Breast epithelium (tissue), 4 donors: Measurements from ENCODE around the gene ZNF646. TPM values are rescaled to one million over a fixed set of nuclear protein-coding genes. Genes with fewer than 3 reads are reported as not detected.

ENCODE experiments used
- DNase-seq, 2 donors: peaks; one replicate each; pipeline ENCODE4 v3.0.0-alpha.2; 2019; ENCODE audit warnings: low spot score in 2 of 2
- H3K27ac ChIP-seq, 2 donors: fragments of 200-600 bp; sonication (generic) in 1 of 2; one replicate each; pipeline ENCODE4 v1.5.1; 2016 to 2019; ENCODE audit warnings: mild to moderate bottlenecking in 1 of 2
- H3K27me3 ChIP-seq, 2 donors: fragments of 200-600 bp; sonication (generic) in 1 of 2; one replicate each; pipeline versions ENCODE4 v1.5.1 to v1.6.0; 2017 to 2019; ENCODE audit warnings: control low read depth in 1 of 2, mild to moderate bottlenecking in 1 of 2
- H3K36me3 ChIP-seq: fragments of 200-600 bp; one replicate; pipeline ENCODE4 v1.5.1; 2019
- H3K4me1 ChIP-seq, 2 donors: fragments of 200-600 bp; sonication (generic); one replicate each; pipeline ENCODE4 v1.5.1; 2016 to 2019; ENCODE audit warnings: control low read depth in 1 of 2
- H3K4me3 ChIP-seq, 3 donors: fragments of 200-600 bp; sonication (generic); 1 replicate in 2 of 3; 2 replicates in 1 of 3; pipeline ENCODE4 v1.5.1; 2016 to 2019; ENCODE audit warnings: mild to moderate bottlenecking in 3 of 3, moderate library complexity in 2 of 3
- H3K9me3 ChIP-seq, 2 donors: fragments of 200-600 bp; sonication (generic) in 1 of 2; one replicate each; pipeline ENCODE4 v1.5.1; 2016 to 2019; ENCODE audit warnings: control low read depth in 1 of 2
- POLR2A ChIP-seq: fragments of 450-650 bp; IDR thresholded peaks from one replicate; pipeline ENCODE4 v1.6.1; 2016; ENCODE audit warnings: antibody characterized with exemption, mild to moderate bottlenecking, moderate library complexity
- POLR2AphosphoS5 ChIP-seq, 3 donors: sonication (generic); formaldehyde crosslinking; IDR thresholded peaks; one replicate each; pipeline ENCODE4 v1.6.1; 2017; ENCODE audit warnings: antibody characterized with exemption in 3 of 3
- intact Hi-C: fragments of 100-400 bp; cut with DNase I; formaldehyde crosslinking; loops from one replicate; pipeline ENCODE4 v1.15.1; 2023; ENCODE audit warnings: low total_unique reads
- total RNA-seq, 3 donors: library from RNA; depleted of rRNA; stranded (reverse); fragments of >200 nt; gene quantifications; one replicate each; pipeline ENCODE4 v1.1.0, GENCODE V29; 2016
- TF ChIP-seq, protein P1 (sequence below), 3 donors: fragments of 450-650 bp; IDR thresholded peaks; one replicate each; pipeline ENCODE4 v1.5.1; 2016 to 2017; ENCODE audit warnings: antibody characterized with exemption in 3 of 3, mild to moderate bottlenecking in 3 of 3, moderate library complexity in 3 of 3

ZNF646 gene
- total RNA-seq, 3 donors from 2014 or later, result 12.5 to 17.3 (median 13.1) TPM

DNA sequence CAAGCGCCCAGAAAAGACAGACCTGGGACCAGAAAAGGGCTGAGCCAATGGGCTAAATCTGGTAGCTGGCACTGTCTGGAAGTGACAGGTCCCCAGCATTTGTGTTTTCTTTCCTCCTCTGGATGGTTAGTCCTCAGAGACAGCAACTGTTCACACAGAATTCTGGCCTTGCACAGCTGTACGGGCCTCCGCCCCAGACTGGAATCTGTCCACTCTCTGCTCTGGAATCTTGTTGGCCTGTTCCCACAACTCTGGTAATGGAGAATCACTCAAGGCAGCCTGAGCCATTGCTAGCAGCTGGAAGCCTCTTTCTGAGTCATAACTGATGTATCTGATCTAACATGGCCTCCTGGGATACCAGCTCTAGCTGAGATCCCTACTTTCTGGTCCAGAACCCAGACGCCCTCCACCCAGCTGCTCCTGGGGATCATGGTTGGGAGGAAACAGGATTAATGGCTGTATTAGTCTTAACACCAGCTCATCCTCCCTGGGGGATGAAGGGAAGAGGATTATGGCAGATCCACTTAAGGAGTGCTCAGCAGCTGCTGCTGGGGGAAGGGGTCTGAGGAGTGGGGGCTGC lies 9.2 kb upstream of the ZNF646 start:
- Histone ChIP-seq H3K4me3 (peak overlapping the region in 1 of 3 donors; percentile 14), H3K36me3 (no peaks in the 10 kb centered on the region), H3K9me3 (no peaks in the 10 kb centered on the region), H3K27me3 (no peaks in the 10 kb centered on the region), H3K27ac (peak overlapping the region in 1 of 2 donors; percentile 71), H3K4me1 (no peaks in the 10 kb centered on the region)
- TF ChIP-seq POLR2A, result no peak
- no peak for TF ChIP-seq POLR2AphosphoS5 (IDR thresholded peaks at IDR 0.05)
- TF ChIP-seq, protein P1, sequence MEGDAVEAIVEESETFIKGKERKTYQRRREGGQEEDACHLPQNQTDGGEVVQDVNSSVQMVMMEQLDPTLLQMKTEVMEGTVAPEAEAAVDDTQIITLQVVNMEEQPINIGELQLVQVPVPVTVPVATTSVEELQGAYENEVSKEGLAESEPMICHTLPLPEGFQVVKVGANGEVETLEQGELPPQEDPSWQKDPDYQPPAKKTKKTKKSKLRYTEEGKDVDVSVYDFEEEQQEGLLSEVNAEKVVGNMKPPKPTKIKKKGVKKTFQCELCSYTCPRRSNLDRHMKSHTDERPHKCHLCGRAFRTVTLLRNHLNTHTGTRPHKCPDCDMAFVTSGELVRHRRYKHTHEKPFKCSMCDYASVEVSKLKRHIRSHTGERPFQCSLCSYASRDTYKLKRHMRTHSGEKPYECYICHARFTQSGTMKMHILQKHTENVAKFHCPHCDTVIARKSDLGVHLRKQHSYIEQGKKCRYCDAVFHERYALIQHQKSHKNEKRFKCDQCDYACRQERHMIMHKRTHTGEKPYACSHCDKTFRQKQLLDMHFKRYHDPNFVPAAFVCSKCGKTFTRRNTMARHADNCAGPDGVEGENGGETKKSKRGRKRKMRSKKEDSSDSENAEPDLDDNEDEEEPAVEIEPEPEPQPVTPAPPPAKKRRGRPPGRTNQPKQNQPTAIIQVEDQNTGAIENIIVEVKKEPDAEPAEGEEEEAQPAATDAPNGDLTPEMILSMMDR (IDR thresholded peaks at IDR 0.05), result no peak
- intact Hi-C loops, result no loop called here
- no peak for DNase-seq

DNA sequence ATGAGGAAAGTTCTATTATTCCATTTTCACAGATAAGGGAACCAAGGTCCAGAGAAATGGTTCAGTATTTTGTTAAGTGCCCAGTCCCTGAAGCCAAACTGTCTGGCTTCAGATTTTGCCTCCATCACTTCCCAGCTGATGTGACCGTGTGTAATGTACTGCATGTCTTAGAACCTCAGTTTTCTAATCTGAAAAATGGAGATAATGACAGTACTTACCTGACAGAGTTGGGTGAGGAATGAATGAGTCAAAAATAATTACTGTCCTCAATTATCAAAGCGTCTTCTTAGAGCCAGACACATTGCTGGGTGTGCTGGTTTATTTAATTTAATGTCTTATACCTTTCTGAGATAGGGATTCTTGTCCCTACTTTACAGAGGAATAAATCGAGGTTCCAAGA lies 6.9 kb upstream of the ZNF646 start:
- intact Hi-C loops, result no loop called here
- no peak for DNase-seq
- H3K4me1 ChIP-seq, result no peaks in the 10 kb centered on the region
- H3K27ac ChIP-seq, result no peak overlapping the region
- TF ChIP-seq POLR2AphosphoS5 (IDR thresholded peaks at IDR 0.05) (no peak), POLR2A (no peak)
- TF ChIP-seq, protein P1 (IDR thresholded peaks at IDR 0.05), result no peak
- no peaks in the 10 kb centered on the region for H3K27me3 ChIP-seq
- H3K4me3 ChIP-seq, result no peak overlapping the region
- H3K36me3 ChIP-seq, result no peaks in the 10 kb centered on the region
- H3K9me3 ChIP-seq, result no peaks in the 10 kb centered on the region

DNA sequence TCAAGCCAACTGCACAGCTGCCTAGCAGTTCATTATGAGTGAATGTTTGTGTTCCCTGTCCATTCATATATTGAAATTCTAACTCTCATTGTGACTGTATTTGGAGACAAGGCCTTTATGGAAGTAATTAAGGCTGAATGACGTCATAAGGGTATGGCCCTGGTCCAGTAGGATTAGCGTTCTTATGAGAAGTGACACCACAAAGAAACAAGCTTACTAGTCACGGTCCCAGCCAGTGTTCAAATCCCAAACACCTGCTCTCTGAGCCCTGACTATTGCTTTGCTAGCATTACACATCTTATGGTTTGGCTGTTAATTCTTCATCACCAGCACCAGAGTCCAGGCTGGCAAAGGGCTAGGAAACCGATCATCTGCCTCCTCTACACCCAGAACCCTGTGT lies 2.4 kb upstream of the ZNF646 start:
- H3K4me1 ChIP-seq, result no peaks in the 10 kb centered on the region
- H3K9me3 ChIP-seq, result no peaks in the 10 kb centered on the region
- no peaks in the 10 kb centered on the region for H3K36me3 ChIP-seq
- no peak for DNase-seq
- peak overlapping the region; percentile 94 to 96 for H3K27ac ChIP-seq
- intact Hi-C loops, result no loop called here
- TF ChIP-seq, protein P1 (IDR thresholded peaks at IDR 0.05), result no peak
- no peak for TF ChIP-seq POLR2AphosphoS5 (IDR thresholded peaks at IDR 0.05)
- no peak for TF ChIP-seq POLR2A
- H3K4me3 ChIP-seq, result peak overlapping the region in 2 of 3 donors; percentile 97 to 98
- H3K27me3 ChIP-seq, result no peaks in the 10 kb centered on the region

GRCh38 chr16:31072540-31073141 lies 1.6 kb upstream of the ZNF646 start:
- Histone ChIP-seq H3K4me1 (no peaks in the 10 kb centered on the region), H3K27me3 (no peaks in the 10 kb centered on the region), H3K9me3 (no peaks in the 10 kb centered on the region), H3K36me3 (no peaks in the 10 kb centered on the region), H3K27ac (peak overlapping the region; percentile 94 to 96), H3K4me3 (peak overlapping the region; percentile 93 to 98 (median 97))
- TF ChIP-seq POLR2A, result no peak
- TF ChIP-seq, protein P1 (IDR thresholded peaks at IDR 0.05), result no peak
- TF ChIP-seq POLR2AphosphoS5 (IDR thresholded peaks at IDR 0.05), result peak in 1 of 3 donors; percentile 17
- DNase-seq, result no peak
- intact Hi-C loops, result no loop called here

GRCh38 chr16:31073142-31073969 lies 866 bp upstream of the ZNF646 start:
- DNase-seq, result peak; percentile 81 to 90
- intact Hi-C loops, result no loop called here
- TF ChIP-seq POLR2AphosphoS5 (IDR thresholded peaks at IDR 0.05), result peak; percentile 4 to 53 (median 8)
- TF ChIP-seq, protein P1 (IDR thresholded peaks at IDR 0.05), result no peak
- TF ChIP-seq POLR2A, result no peak
- Histone ChIP-seq H3K27me3 (no peaks in the 10 kb centered on the region), H3K4me3 (peak overlapping the region; percentile 93 to 98 (median 97)), H3K36me3 (no peaks in the 10 kb centered on the region), H3K4me1 (no peaks in the 10 kb centered on the region), H3K9me3 (no peaks in the 10 kb centered on the region), H3K27ac (peak overlapping the region; percentile 94 to 96)
